Brain pericyte (primary cell): ENCODE measurements around the gene KRT72.

Source experiments
- DNase-seq: peaks from one replicate; pipeline ENCODE4 v3.0.0-alpha.2; 2012; ENCODE audit warnings: low read depth, low spot score

KRT72 gene

DNA sequence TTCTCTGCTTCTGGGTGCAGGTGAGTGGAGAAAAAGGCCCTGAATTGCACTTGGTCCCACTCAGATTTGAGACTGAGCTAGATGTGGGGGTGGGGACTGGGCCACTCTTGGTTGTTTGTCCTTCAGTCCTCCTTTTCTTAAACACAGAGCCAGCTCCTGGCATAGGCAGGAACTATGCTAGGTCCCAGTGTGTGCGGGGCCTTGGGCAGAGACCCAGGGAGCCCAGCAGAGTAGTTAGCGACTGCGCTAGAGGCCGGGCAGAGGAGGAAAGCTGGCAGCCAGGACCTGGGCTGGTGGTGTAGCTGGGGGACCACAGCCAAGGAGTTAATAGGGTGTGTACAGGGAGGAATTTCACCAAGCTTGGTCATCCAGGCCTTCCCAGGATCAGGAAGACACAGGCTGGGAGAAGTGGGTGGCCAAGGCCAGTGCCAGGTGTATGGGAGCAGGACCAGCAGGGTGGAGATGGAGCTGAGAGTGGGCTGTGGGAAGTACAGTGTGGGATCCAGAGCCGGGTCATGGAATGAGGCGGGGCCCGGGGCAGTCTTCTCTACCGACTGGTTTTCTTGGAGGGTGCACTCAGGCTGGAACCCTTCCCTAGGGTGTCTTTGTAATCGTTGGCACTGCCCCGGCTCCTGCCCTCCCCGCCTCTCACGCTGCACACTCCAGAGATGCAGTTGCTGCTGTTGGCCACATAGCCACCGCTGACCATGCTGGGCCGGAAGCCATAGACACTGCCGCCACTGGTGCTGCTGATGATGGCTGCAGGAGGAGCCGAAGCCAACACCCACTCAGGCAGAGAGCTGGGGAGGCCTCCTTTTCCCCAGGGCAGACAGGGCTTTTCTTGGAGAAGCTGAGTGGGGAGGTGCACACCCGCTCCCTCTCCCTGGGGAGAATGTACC lies 57.0 kb downstream of the KRT72 start:
- DNase-seq, result no peak

DNA sequence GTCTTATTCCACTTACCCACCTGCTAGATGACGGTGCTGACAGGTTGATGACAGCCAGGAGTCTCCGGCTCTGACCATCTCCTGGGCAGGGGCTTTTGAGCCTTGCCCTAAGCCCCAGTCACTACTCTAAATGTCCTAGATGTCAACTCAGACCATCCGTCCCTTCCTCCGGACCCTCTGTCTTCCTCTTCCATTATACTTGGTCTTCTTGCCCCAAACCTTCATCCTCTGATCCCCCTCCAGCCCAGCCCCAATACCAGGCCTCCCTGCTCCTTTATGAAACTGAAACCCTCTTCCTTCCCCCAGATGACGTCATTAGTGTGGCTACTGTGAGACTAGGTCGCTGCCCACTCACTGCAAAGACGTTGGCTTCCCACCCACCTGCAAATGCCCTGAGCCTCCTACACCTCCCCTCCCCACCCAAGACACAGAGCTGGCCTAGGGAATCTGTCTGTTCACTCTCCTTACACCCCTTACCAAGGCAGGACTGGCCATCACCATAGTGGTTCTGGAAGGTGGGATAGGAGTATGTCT lies 58.4 kb downstream of the KRT72 start:
- DNase-seq, result no peak

DNA sequence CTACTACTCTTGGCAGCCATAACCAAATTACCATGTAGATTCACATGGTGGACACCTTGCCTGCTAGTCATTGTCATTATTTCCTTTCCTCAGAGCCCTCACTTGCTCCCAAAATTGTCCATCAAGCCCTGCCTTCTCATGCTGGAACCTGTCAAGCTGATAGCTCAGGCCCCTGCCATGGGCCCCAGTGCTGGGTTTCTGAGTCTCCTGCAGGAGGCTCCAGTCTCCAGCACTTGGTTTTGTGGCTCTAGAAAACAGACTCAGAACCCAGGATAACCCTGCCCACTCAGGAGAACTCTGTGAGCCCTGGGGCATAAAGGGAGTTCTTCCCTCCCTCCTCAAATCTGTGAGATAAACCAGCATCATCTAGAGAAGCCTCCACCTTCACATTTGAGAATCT lies 59.1 kb downstream of the KRT72 start:
- DNase-seq, result no peak

DNA sequence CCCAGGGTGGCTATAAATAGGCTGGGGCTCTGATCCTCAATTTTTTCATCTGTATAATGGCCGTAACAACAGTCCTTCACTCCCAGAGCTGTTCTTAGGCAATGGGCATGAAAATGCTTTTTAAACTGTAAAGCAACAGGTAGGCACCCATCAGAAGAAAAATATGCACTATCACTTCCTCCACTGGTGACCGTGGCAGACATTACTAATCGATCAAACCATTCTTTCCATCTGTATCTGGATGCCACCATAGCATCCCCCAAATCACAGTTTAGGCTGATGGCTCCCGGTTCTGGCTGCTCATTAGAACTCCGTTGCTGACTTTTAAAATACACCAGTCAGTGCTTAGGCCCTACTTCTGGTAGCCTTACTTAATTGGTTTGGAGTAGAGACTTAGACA lies 59.6 kb downstream of the KRT72 start:
- DNase-seq, result no peak

DNA sequence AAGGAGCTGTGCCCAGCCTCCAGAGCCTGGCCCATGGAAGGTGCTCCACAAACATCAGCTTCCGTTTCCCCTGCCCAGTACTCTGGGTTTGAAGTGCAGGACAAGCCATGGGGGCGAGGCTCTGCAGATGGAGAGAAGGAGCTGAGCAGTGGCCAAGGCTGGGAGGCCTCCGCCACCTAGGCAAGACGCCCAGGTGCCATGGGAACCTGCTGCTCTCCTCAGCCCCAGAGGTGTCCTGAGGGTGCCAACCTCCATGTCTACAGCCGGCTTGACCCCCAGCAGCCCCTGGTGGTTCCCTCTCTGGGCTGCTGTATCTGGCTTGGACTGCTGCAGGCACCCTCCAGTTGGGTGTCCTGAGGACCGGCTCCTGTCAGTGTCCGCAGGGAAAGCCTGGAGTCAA lies 60.7 kb downstream of the KRT72 start:
- no peak for DNase-seq

DNA sequence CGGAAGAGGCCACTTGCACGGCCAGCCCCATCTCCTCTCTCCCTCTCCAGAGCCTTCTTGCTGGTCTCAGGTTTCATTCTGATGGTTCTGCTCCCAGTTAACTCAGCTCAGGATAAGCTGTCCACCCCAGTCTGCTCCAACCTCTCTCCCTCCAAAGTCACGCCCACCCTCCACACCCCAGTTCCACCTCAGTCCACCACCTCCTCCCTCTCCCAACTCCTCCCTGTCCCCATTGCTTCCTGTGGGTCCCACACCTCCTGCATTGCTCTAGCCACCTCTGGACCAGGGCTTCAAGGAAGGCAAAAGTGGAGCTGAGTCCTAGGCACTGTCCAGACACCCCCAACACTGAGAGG lies 61.5 kb downstream of the KRT72 start:
- no peak for DNase-seq

DNA sequence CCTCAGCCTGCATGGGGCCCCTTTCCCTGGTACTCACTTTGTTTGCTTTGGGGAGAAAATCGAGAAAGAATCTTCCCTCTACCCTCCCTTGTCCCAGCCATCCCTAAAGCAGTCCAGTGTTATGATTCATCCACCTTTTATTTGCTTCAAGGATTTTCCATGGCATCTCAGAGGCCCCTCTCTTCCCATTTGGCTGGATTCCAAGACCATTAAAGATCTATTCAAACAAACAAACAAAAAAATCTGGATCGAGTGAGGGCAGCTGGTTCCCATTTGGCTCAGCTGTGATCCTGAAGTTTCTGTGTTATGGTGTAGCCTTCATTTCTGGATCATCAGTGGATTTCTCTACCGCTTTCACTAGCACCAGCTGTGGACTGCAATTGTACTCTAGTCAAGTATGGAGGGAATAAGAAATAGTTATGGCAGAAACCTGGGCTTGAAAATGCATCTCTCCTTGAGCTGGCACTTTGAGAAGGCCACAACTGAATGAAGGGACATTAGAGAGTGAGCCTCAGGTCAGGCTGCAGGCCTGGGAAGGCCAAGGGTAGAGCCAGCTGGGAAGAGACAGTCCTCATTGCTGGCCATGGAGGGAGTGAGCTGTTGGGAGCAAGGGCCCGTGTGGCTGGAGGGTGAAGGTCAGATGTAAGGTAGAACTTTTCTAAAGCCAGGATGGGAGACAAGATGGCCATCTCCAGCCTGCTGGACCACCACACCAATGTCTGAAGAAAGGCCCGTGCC lies 62.0 kb downstream of the KRT72 start:
- no peak for DNase-seq

DNA sequence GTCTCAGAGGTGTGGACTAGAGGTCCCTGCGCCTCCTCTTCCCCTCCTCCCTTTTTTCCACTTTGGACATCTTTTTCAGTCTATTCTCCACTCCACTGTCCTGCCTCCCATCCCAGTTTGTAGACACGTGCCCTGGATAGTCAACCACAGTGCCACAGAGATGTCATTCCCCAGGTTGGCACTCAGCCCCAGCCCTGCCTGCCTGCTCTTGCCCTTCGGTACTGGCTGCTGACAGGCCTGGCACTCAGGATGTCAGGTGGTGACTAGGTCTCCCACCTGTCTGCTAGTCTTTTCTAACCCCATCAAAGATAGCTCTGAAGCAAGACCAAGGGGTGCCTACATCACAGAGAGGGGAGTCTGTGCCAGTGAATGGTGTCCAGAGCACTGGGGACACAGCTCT lies 64.2 kb downstream of the KRT72 start:
- DNase-seq, result no peak
